HG02571 (cell line): ENCODE results near the gene XPO6.

Source experiments
- ATAC-seq: cut with Tn5 transposase; IDR thresholded peaks from one replicate; pipeline ENCODE4 v1.9.1; 2021; ENCODE audit warnings: mild to moderate bottlenecking, moderate library complexity; ENCODE audit not compliant: unreplicated experiment

Gene XPO6

GRCh38 chr16:28156056-28156680 is 55.6 kb downstream of the XPO6 start:
- ATAC-seq = no peak

DNA sequence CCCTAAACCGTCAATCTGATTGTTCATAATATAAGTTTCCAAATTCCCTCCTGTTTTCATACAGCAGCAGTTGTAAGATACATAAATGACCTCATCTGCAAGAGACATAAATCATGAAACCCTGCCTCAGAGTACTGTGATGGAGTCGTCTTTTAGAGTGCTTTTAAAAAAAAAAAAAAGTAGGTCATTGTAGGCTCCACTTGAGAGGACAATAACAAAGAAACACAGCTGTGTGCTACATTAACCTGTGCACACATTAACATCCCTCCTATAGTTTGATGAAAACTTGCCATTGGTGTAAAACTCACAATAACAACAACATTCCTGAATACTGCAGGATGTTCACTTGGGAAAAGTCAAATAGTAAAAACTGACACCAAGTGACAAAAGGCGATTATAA is 56.5 kb downstream of the XPO6 start:
- no peak for ATAC-seq

GRCh38 chr16:28151180-28151579 is 60.6 kb downstream of the XPO6 start:
- no peak for ATAC-seq

GRCh38 chr16:28149011-28149888 is 62.5 kb downstream of the XPO6 start:
- no peak for ATAC-seq

DNA sequence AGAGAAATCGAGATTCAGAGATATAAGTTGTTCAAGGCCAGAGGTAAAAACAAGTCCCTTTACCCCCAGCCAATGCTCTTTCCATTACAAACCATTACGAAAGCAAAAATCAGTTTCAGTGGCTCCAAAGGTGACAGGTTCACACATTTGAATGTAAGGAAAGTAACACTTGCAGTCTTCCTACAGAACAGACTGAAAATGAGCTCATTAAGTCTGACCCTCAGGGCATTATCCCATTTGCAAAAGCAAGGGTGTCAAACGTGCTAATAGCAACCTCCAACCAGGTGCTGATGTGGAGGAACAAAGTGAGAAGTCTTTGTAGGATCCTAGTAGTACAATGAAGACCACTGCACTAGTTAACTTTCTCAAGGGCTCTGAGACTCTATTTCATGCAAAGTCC is 65.2 kb downstream of the XPO6 start:
- no peak for ATAC-seq

DNA sequence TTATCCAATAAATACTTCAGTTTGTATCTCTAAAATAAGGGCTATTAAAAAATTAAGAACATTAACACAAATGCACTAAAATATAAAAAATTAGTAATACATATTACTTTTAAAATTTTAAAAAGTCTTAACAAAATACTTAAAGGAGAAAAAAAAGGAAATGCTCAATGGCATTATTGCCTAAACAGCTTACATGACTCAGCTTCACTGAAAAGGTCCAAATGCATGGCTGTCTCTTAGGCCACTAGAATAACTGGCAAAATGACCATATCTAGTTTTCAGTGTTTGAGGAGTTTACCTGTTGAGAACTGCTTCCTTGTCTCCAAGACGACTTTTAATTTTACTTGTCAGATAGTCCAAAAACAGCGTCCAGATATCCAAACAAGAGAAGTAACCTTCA is 66.0 kb downstream of the XPO6 start:
- no peak for ATAC-seq

- ATAC-seq = peak; percentile 49
Measured at GRCh38 chr16:28140788-28141618, 70.8 kb downstream of the XPO6 start.

- no peak for ATAC-seq
Measured at GRCh38 chr16:28139530-28139929, 72.2 kb downstream of the XPO6 start.

- no peak for ATAC-seq
Measured at GRCh38 chr16:28136751-28137434, 74.9 kb downstream of the XPO6 start.

DNA sequence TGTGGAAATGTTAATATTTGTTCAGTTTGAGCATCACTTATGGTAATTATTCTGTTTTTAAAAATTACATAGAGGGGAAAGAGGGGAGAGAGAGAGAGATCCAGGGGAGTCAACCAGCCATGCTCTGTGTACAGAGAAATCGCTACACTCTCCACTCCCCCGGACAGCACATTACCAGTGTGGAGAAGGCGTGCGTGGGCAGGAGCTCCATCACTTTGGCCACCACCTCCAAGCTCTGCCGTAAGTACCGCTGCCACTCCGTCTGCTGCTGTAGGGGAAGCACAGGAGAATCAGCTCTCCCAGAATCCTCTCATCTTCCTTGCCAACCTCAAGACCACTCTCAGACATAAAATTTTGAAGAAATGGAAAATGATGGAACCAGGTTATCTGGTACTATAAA is 78.1 kb downstream of the XPO6 start:
- no peak for ATAC-seq

GRCh38 chr16:28131743-28132393 is 79.9 kb downstream of the XPO6 start:
- no peak for ATAC-seq

- ATAC-seq = no peak
Measured at GRCh38 chr16:28131181-28131580, 80.6 kb downstream of the XPO6 start.

GRCh38 chr16:28130099-28131088 is 81.4 kb downstream of the XPO6 start:
- no peak for ATAC-seq

GRCh38 chr16:28126684-28127620 is 84.8 kb downstream of the XPO6 start:
- ATAC-seq = no peak

GRCh38 chr16:28125592-28125991 is 86.2 kb downstream of the XPO6 start:
- ATAC-seq = no peak

GRCh38 chr16:28121527-28121926 is 90.2 kb downstream of the XPO6 start:
- ATAC-seq = no peak

DNA sequence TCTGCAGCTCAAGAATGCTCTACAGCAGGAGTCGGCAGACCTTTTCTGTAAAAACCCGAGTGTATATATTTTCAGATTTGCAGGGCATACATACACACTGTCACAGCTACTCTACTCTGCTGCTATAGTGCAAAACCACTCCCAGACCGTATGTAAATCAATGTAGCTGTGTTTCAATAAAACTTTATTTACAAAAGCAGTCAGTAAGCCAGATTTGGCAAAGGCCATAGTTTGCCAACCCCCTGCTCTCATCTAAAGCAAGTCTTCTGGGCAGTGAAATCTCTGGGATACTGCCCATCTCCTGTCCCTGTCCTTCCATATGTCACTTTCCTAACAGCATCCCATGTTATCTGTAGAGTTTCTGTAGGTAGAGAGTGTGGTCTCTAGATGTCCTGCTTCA is 91.0 kb downstream of the XPO6 start:
- no peak for ATAC-seq

GRCh38 chr16:28118637-28119036 is 93.1 kb downstream of the XPO6 start:
- no peak for ATAC-seq
